Kidney (tissue), 14 donors: ENCODE data around the gene NPAS3. TPM values are rescaled to one million over a fixed set of nuclear protein-coding genes. Genes with fewer than 3 reads are reported as not detected.

Experiments used
- DNase-seq, 5 donors: peaks; one replicate each; pipeline ENCODE4 v3.0.0-alpha.2; 2013 to 2020
- FAIRE-seq: peaks from 2 replicates; lab custom pipeline; 2012; peaks lifted over from hg19 to GRCh38; lab: Jason Lieb, UNC
- H3K27ac ChIP-seq, 2 donors: one replicate each; pipeline ENCODE4 v1.7.0; 2013; ENCODE audit warnings: low read depth in 2 of 2, low read length in 2 of 2, inconsistent platforms in 1 of 2
- H3K27me3 ChIP-seq: one replicate; pipeline ENCODE4 v1.7.1; 2013; ENCODE audit warnings: low read length, inconsistent platforms; ENCODE audit not compliant: control insufficient read depth, insufficient read depth
- H3K36me3 ChIP-seq, 3 donors: one replicate each; pipeline versions ENCODE4 v1.7.0 to v1.7.1; 2013; ENCODE audit warnings: low read length in 3 of 3, control low read depth in 1 of 3, inconsistent platforms in 1 of 3; ENCODE audit not compliant: insufficient read depth in 3 of 3, control insufficient read depth in 2 of 3
- H3K4me1 ChIP-seq, 3 donors: one replicate each; pipeline versions ENCODE4 v1.7.0 to v1.7.1; 2013; ENCODE audit warnings: low read length in 3 of 3, inconsistent platforms in 1 of 3, low read depth in 1 of 3; ENCODE audit not compliant: control insufficient read depth in 2 of 3, insufficient read depth in 2 of 3
- H3K4me3 ChIP-seq, 3 donors: one replicate each; pipeline versions ENCODE4 v1.7.0 to v1.8.1; 2013; ENCODE audit warnings: low read length in 3 of 3, control low read depth in 1 of 3, inconsistent platforms in 1 of 3
- H3K9ac ChIP-seq, 3 donors: one replicate each; pipeline versions ENCODE4 v1.7.0 to v1.7.1; 2013; ENCODE audit warnings: low read length in 3 of 3, control low read depth in 1 of 3, inconsistent platforms in 1 of 3
- H3K9me3 ChIP-seq, 3 donors: one replicate each; pipeline versions ENCODE4 v1.7.0 to v1.7.1; 2013; ENCODE audit warnings: low read length in 3 of 3, control low read depth in 1 of 3, inconsistent platforms in 1 of 3; ENCODE audit not compliant: control insufficient read depth in 2 of 3, insufficient read depth in 1 of 3
- CTCF ChIP-seq: IDR thresholded peaks from 3 replicates; pipeline ENCODE4 v1.5.1; 2012; ENCODE audit warnings: mild to moderate bottlenecking, moderate library complexity, borderline replicate concordance; ENCODE audit not compliant: insufficient read depth; ENCODE audit errors: extremely low read depth
- intact Hi-C: fragments of 100-400 bp; cut with DNase I; formaldehyde crosslinking; loops from one replicate; pipeline ENCODE4 v1.11.1; 2022
- polyA plus RNA-seq: library from polyadenylated mRNA; stranded (reverse); fragments of 350-450 nt; fragmentation: Illumina TruSeq; extraction: RNeasy Lipid Tissue Mini Kit (QIAGEN cat#74804); gene quantifications from one replicate; pipeline ENCODE4 v1.2.3, GENCODE V29; 2014; ENCODE audit warnings: low read depth, low replicate concordance; ENCODE audit not compliant: insufficient read depth
- total RNA-seq: library from RNA; stranded (reverse); fragmentation: NEBNext Ultra II Directional; extraction: Animal tissue kit (Norgen Biotek cat#: 25700); gene quantifications from one replicate; pipeline ENCODE4 v1.2.1, GENCODE V29; 2021
- donor health status: control.
- donor health status: control.
- donor health status: control.
- donor health status: control.
- donor health status: control.
- donor health status: DM: yes; HTN: yes; CAD: no.
- donor health status: Normal renal cell carcinoma (clear cell type).

The NPAS3 gene
- total and polyA plus RNA-seq, 2 donors from 2014 or later = 0.82 to 5.0 TPM

- H3K4me1 ChIP-seq = no peaks in the 10 kb centered on the region
- H3K9me3 ChIP-seq = no peaks in the 10 kb centered on the region
- no peak for FAIRE-seq
- no peaks in the 10 kb centered on the region for H3K36me3 ChIP-seq
- intact Hi-C loops = no loop called here
- H3K4me3 ChIP-seq = no peak overlapping the region
- H3K27me3 ChIP-seq = no peaks in the 10 kb centered on the region
- TF ChIP-seq CTCF = no peak
- H3K9ac ChIP-seq = no peak overlapping the region
- DNase-seq = no peak
- H3K27ac ChIP-seq = no peak overlapping the region
These were observed 829.8 kb downstream of the NPAS3 start for GRCh38 chr14:33768458-33768830.

- no peaks in the 10 kb centered on the region for H3K4me1 ChIP-seq
- H3K4me3 ChIP-seq = no peak overlapping the region
- TF ChIP-seq CTCF = no peak
- no peak overlapping the region for H3K27ac ChIP-seq
- no peaks in the 10 kb centered on the region for H3K36me3 ChIP-seq
- intact Hi-C loops = no loop called here
- H3K9me3 ChIP-seq = no peaks in the 10 kb centered on the region
- DNase-seq (no peak), FAIRE-seq (no peak)
- H3K27me3 ChIP-seq = no peaks in the 10 kb centered on the region
- no peak overlapping the region for H3K9ac ChIP-seq
These were observed 834.7 kb downstream of the NPAS3 start for GRCh38 chr14:33773205-33774030.

GRCh38 chr14:33774161-33774560 is 835.5 kb downstream of the NPAS3 start:
- DNase-seq (no peak), FAIRE-seq (no peak)
- Histone ChIP-seq H3K4me3 (no peak overlapping the region), H3K27ac (no peak overlapping the region), H3K36me3 (no peaks in the 10 kb centered on the region), H3K27me3 (no peaks in the 10 kb centered on the region), H3K9ac (no peak overlapping the region), H3K9me3 (no peaks in the 10 kb centered on the region), H3K4me1 (no peaks in the 10 kb centered on the region)
- no peak for TF ChIP-seq CTCF
- intact Hi-C loops = no loop called here
